Measurements from ENCODE around the gene XPR1.

GRCh38 chr1:180838535-180838934 is 206.7 kb downstream of the XPR1 start:
- no peak for TF ChIP-seq EZH2 (IDR thresholded peaks at IDR 0.05; ENCODE audit: insufficient read depth, poor library complexity, severe bottlenecking)
- no peak for TF ChIP-seq EZH2phosphoT487 (IDR thresholded peaks at IDR 0.05; ENCODE audit: insufficient read depth, low read depth)

All from GM23248 (cell line).